Measurements from ENCODE around the gene WFIKKN2.

GRCh38 chr17:50836826-50837225 is 1.4 kb downstream of the WFIKKN2 start:
- TF ChIP-seq CTCF (IDR thresholded peaks at IDR 0.05 in 4 of 5, conservative IDR thresholded peaks at IDR 0.05 in 1 of 5) (no peak), POLR2A (IDR thresholded peaks at IDR 0.05) (no peak)
